GM19468 (cell line): ENCODE measurements around the gene RPS6KA5.

ENCODE experiments used
- ATAC-seq: cut with Tn5 transposase; IDR thresholded peaks from one replicate; pipeline ENCODE4 v1.9.1; 2021; ENCODE audit warnings: mild to moderate bottlenecking, moderate library complexity, moderate number of reproducible peaks; ENCODE audit not compliant: unreplicated experiment; ENCODE audit errors: extremely low read depth

The RPS6KA5 gene

GRCh38 chr14:90815822-90816662 lies 244.4 kb downstream of the RPS6KA5 start, which contains the start of gene TTC7B:
Gene TTC7B, minus strand, starts transcription at chr14:90816430. Its CDS starts 135 bp downstream, at chr14:90816295.
- ATAC-seq, result peak; percentile 18

GRCh38 chr14:90815572-90815821 lies 244.9 kb downstream of the RPS6KA5 start:
- no peak for ATAC-seq

DNA sequence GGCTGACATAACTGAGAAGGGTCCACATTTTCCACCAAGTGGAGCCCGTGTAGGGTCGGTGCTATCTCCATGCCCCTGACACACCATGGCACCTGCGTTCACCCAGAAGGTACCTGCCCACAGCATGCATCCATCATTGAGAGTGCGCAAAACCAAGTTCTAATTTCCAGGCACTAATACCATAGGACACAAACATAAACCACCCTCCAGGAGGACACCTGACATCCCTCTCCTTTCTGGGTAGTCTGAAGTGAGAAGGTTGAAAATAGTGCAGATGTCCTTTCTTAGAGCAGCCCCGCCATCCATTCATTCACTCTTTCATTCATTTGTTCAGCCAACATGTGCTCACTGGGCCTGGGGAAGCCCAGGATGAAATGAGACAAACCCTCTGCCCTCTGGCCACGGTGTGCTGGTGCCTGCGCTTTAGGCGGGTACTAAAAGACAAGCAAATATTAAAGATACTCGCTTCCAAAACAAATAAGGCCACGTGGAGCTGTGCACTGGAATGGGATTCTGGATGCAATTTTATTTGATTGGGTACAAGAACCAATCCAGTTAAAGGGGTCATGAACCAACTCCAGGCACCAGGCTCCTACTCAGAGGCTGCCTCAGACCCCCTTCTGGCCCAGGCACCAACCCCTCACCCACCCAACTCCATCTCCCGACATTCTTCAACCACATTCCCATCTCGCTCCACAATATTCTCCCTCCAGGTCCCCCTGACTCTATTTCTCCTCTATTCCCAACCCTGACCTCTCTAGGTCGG lies 245.5 kb downstream of the RPS6KA5 start:
- no peak for ATAC-seq

DNA sequence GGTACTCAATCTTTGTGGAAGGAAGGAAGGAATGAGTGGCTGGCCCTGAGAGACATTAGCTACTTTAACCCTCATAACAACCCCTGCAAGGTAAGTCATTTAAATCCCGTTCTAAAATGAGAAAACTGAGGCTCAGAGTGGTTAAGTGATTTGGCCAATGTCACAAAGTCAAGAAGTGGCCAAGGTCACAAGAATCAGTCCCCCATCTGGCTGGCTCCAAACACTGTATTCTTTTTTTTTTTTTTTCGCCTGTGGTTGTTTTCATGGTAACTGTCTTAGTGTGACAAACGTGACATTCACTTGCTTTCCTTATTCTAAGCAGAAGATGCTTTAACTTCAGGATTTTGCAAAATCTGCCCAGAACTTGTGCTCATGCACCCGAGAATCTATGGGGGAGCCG lies 247.0 kb downstream of the RPS6KA5 start:
- ATAC-seq, result no peak

DNA sequence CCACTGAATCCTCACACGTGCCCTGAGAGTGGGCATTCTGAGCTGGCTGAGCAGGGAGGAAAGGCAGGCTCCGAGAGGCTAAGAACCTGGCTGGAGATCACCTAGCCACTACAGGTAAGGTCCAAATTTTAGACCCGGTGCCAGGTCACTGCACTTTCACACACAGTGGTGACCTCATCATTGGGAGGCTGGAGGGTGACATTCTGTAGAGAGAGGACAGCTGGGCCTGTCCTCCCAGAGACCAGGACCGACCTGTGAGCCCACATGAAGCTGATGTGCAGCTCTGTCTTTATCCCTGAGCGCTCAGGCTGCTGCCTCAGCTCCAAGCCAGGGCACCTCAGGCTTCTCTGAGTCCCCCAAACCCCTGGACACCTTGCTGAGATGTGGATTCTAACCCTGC lies 248.3 kb downstream of the RPS6KA5 start:
- no peak for ATAC-seq

GRCh38 chr14:90811641-90812040 lies 248.8 kb downstream of the RPS6KA5 start:
- ATAC-seq, result no peak

- ATAC-seq, result no peak
Measured at GRCh38 chr14:90810806-90811205, 249.6 kb downstream of the RPS6KA5 start.

- ATAC-seq, result no peak
Measured at GRCh38 chr14:90809530-90810312, 250.7 kb downstream of the RPS6KA5 start.

GRCh38 chr14:90808759-90809529 lies 251.5 kb downstream of the RPS6KA5 start:
- ATAC-seq, result no peak

- ATAC-seq, result no peak
Measured at GRCh38 chr14:90807060-90807459, 253.4 kb downstream of the RPS6KA5 start.

DNA sequence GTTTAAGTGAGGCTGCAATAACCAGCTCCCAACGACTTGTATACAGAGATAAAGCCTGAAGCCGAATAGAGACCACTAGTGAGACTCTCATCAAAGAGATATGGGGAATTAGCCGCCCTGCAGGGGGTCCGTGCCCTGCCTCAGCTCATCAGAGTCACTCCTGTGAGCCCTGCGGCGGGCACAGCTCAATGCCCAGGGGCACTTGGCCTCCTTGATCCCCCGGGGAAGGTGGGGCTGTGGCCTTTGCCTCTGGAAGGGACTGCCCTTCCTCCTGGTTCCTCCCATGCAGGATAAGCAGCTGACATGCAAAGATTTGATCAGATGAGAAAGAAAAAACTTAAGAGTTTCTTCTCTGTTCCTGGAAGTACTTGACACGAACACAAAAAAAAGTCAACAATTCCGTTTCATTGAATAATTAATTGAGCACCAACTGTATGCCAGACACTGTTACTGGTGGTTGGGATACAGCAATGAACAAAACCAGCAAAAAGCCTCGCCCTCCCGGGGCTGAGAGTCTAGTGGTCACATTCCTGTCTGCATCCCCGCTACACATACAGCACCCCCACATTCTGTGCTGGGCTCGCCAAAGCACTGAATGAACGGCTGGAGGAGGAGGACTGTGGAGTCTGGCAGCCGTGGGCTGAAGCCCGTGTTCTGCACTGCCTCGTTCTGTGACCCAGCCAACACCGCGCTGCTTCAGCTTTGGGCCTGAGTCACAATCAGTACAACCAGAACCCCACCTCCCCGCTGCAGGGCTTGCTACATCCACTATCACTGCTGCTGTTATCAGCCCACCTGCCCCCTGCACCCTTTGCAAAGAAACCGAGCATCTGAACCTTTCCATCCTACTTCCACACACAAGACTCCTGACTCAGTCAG lies 254.5 kb downstream of the RPS6KA5 start:
- no peak for ATAC-seq

GRCh38 chr14:90805084-90805391 lies 255.4 kb downstream of the RPS6KA5 start:
- ATAC-seq, result no peak

GRCh38 chr14:90804292-90805083 lies 256.0 kb downstream of the RPS6KA5 start:
- no peak for ATAC-seq

DNA sequence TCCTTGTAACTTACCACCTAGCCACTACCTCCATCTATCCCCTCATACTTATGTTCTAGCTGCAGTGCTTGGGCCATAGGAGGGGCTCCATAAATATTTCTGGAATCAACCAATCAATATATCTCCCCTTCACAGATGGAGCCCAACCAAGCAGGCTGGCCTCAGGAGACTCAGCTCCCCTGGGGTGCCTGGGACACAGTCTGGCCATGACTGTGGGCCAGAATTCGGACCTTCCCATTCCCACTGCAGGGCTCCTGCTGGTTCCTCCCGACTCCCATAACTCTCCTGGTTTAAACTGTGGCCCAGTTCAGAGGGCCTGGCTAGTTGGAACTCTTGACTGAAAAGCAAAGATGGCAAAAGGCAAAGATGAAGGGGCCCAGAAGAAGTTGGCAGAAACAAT lies 257.2 kb downstream of the RPS6KA5 start:
- no peak for ATAC-seq

DNA sequence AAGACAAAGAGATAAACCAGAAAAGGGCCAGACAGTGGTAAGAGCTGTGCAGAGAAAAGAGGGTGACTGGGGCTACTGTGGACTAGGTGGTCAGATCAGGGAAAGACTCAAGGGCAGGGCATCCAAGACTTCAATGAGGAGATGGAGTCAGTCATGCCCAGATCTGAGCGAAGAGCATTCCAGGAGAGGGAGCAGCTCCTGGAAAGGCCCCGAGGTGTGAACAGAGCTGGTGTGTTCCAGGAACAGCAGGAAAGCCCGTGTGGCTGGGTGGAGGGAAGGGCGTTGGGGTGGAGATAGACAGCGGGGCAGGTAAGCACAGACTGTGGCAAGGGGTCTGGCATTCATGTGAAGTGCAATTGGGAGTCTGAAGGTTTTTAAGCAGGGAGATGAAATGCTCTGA lies 261.0 kb downstream of the RPS6KA5 start:
- no peak for ATAC-seq

GRCh38 chr14:90797919-90798318 lies 262.5 kb downstream of the RPS6KA5 start:
- no peak for ATAC-seq
